Anterior cingulate cortex (tissue), 58 donors: ENCODE measurements around the gene OPA3.
"Not testable (repeated sequence)": the region's sequence is repeated elsewhere in the genome, so short reads cannot be mapped to it uniquely, and the experiment has no call there.

ENCODE experiments used
- DNase-seq, 58 donors: peaks; one replicate each; lab custom pipeline; 2025; lab: John Stamatoyannopoulos, UW

The OPA3 gene

DNA sequence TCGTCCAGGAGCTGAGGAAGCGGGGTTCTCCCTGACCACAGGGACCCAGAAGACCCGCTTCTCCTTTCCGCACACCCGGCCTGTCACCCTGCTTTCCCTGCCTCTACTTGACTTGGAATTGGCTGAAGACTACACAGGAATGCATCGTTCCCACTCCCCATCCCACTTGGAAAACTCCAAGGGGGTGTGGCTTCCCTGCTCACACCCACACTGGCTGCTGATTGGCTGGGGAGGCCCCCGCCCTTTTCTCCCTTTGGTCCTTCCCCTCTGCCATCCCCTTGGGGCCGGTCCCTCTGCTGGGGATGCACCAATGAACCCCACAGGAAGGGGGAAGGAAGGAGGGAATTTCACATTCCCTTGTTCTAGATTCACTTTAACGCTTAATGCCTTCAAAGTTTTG lies 58.5 kb downstream of the OPA3 start:
- peak in 50 of 58 donors; percentile 14 to 84 (median 55) for DNase-seq

DNA sequence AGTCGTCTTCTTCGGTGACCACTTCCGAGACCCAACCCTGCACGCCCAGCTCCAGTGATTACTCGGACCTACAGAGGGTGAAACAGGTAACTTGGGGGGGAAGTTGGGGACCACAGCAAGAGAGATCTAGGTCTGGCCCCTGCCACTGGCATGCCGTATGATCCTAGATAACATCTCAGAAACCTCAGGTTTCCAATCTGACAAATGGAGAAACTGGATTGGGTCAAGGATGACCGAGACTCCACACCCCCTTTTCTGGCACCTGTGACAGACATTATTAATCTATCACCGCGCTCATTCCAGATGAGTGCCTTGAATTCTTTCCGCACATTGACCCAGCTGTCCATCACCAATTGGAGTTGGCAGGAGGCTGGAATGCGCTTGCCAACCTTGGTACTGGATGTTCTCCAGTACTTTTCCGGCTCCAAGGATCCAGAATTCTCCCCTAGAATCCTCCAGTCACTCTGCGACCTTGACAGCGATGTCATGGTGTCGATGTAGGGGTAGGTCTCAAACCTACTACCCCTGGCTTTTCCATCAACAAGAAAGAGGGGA lies 60.0 kb downstream of the OPA3 start:
- DNase-seq: peak in 29 of 58 donors; percentile 9 to 69 (median 33)

DNA sequence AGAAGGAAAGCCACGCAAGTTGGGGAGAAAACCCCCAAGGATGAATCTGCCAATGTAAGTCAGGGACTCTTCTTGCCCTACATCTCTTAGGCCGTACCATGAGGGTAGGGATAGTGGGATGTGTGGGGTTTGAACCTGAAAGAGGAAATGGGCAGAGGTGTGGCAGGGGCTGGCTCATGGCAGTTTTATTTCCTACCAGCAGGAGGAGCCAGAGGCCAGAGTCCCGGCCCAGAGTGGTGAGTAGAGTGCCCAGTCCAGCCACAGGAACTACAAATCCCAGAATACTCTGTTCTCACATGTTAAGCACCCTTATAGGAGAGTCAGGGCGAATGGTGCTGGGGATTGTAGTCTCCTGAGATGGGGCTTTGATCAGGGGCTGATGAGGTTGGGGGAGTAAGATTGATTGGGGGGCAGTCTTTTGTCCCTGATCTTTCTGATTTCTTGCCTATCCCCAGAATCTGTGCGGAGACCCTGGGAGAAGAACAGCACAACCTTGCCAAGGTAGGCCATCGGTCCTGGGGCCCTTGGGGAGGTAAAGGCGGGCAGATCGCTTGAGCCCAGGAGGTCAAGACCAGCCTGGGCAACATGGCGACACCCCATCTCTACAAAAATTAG lies 60.9 kb downstream of the OPA3 start:
- DNase-seq: peak in 56 of 58 donors; percentile 11 to 89 (median 65)

DNA sequence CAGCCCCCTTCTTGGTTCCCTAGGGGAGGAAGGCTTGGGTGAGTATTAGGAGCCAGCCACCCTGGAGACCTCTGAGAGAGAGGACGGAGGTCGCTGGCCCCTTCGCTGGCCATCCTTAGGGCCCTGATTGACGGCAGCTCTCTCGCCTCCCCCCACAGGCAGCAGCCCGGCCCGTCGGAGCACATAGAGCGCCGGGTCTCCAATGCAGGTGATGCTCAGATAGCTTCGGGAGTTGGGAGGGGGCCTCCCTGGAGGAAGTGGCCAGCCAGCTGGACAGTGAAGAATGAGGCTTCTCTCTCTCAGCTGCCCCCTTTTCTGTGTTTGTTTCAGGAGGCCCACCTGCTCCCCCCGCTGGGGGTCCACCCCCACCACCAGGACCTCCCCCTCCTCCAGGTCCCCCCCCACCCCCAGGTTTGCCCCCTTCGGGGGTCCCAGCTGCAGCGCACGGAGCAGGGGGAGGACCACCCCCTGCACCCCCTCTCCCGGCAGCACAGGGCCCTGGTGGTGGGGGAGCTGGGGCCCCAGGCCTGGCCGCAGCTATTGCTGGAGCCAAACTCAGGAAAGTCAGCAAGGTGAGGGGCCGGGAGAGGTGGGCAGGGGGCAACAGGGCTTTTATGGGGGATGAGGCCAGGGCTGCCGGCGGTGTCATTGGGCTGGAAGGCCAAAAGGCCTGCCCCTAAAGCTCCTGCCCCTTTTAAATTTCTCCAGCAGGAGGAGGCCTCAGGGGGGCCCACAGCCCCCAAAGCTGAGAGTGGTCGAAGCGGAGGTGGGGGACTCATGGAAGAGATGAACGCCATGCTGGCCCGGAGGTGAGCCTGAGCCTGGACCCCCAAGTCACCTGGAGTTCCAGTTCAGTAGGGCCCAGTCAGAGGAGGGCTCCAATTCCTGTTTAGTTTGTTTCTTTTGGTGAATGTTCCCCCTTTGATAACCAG lies 62.3 kb downstream of the OPA3 start:
- DNase-seq: no peak

DNA sequence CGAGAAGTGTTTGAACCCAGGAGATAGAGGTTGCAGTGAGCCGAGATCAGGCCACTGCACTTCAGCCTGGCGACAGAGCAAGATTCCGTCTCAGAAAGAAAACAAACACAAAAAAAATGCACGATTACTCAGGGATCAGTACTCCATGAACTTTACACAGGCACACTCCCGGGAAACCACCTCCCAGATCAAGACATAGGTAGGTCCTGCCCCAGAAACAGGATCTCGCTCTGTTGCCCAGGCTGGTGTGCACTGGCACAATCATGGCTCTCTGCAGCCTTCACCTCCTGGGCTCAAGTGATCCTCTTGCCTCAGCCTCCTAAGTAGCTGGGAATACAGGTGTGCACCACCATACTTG lies 66.2 kb downstream of the OPA3 start:
- DNase-seq: no peak

DNA sequence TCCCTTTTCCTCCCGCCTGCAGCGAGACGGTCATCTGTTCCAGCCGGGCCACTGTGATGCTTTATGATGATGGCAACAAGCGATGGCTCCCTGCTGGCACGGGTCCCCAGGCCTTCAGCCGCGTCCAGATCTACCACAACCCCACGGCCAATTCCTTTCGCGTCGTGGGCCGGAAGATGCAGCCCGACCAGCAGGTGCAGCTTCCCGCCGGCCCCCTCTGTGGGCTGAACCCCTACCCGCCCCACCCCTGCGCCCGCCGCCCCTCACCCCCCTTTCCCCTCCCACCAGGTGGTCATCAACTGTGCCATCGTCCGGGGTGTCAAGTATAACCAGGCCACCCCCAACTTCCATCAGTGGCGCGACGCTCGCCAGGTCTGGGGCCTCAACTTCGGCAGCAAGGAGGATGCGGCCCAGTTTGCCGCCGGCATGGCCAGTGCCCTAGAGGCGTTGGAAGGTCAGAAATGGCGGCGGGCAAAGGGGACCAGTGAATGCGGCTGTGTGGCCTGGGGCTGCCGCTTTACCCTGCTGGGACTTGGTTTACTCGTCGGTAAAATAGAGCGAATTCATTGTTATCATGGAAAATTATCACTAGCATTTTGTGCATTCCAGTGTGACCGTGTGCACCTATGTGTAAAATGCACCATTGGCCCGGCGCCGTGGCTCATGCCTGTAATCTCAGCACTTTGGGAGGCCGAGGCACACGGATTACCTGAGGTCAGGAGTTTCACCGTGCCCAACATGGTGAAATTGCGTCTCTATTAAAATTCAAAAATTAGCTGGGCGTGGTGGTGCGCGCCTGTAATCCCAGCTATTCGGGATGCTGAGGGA lies 66.7 kb downstream of the OPA3 start:
- DNase-seq: no peak

DNA sequence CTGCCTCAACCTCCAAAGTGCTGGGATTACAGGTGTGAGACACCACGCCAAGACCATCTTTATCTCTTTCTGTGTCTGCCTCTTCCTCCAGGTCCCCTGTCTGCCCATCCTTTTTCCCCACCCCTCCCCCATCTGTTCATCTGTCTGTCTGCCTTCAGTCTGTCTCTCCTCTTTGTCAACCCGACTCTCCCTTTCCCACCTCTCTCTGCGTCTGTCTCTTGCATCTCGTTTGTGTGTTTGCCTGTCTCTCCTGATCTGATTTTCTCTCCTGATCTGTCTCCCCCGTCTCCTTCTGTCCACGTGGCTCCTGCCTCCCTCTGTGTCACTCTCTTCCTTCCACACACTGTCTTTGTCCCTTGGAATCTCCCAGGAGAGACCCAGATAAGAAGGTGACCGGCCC lies 67.4 kb downstream of the OPA3 start:
- no peak for DNase-seq

DNA sequence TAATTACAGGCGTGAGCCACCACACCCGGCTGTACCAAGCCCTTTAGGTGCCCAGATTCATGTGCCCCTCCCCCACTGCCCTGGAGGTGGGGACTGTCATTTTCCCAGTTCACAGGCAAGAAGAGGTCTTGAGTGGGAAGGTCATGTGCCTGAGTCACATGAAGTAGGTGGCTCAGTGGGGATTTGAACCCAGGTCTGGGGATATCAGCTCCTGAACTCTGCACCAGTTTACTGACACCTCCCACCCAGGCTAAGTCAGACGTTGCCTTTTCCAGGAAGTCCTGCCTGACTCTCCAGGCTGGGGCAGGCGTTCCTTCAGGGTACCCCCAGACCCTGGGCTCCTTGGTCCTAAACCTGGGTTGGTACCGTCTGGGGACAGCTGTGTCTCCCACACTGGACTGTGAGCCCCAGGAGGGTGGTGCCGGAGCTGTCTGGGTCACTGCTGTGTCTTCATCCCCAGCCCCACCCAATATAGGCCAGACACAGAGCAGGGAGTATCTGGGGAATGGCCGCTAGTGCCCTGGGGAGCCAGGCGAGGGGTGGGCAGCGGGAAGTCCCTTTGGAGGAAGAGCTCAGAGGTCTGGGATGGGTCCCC lies 68.7 kb downstream of the OPA3 start:
- DNase-seq: no peak

DNA sequence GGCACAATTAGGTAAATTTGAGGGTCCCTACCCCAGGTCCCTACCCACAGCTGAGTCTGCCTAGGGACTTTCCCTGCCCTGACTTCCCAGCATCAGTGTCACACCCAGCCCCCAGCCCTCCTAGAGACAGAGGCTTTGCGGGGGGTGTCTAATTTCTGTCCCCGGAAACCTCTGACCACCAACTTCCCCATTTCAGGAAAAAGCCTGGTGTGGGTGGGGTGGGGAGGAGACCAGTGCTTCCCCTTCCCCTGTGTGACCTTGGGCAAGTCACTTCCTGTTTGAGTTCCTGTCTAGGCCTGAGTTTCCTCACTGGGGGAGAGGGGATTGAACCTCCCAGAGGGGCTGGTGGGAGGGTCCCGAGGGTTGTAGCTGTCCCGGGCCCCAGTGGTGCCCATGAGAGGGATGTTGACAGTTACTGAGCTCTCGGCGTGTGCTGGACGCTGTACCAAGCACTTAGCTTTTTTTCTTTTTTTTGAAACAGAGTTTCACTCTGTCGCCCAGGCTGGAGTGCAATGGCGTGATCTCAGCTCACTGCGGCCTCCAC lies 69.4 kb downstream of the OPA3 start:
- peak in 16 of 58 donors; percentile 6 to 38 (median 29) for DNase-seq

DNA sequence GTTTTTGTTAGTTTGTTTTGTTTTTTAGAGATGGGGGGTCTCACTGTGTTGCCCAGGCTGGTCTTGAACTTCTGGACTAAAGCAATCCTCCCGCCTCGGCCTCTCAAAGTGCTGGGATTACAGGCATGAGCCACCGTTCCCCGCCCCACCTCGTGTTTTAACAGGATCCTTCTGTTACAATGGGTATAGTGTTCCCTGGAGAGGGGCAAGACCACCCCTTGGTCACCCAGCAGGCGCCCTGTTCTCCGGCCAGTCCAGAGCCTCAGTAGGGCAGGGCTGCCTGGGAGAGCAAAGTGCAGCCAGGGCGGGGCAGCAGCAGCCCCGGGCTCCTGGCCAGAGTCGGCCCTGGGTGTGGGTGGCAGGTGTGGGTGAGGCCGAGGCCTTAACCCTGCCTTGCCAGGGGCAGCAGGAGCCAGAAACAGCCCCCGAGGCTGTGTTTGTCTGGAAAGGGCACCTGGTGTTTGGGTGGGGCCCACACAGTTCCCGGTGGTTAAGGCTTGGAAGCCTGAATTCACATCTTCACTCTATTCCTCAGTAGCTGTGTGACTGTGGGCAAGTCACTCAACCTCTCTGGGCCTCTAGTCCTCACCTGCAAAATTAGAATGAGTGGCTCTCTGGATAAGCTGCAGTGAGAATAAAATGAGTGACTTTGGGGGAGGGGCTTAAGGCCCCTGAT lies 70.1 kb downstream of the OPA3 start:
- no peak for DNase-seq

DNA sequence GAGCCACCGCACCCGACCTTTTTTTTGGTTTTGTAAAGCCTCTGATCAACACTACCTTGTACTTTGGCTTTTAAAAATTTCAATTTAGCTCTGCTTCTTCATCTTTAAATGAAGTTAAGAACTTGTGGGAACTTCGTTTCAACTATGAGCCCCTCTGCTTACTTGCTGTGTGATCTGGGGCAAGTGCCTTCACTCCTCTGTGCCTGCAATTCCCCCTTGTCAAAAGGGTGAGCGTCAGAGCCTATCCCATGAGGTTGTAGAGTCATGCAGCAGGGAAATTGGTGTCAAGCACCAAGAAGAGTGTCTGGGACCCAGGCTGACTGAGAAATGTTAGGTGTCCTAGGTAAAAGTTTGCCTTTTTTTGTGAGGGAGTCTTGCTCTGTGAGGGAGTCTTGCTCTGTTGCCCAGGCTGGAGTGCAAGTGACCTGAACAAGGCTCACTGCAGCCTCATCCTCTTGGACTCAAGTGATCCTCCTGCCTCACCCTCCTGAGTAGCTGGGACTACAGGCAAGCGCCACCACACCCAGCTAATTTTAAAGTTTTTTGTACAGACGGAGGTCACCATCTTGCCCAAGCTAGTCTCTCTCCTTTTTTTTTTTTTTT lies 71.6 kb downstream of the OPA3 start:
- DNase-seq: no peak

DNA sequence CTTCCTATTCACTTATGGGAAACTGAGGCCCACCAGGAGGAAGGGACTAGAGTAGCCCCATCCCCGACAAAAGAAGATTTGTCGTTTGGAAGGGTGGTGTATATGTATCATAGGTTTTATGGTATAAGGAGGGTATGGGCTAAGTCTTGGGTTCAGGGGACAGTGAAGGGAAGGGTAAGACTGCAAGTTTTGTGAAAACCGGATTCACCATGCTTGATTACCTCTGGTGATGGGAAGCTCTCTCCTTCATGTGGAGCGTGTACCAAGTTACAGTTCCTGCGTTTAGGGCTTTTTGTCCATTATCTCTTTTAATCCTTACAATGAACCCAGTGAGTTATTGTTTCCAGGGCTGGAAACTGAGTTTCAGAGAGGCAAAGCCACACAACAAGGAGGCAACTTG lies 73.5 kb downstream of the OPA3 start:
- no peak for DNase-seq

DNA sequence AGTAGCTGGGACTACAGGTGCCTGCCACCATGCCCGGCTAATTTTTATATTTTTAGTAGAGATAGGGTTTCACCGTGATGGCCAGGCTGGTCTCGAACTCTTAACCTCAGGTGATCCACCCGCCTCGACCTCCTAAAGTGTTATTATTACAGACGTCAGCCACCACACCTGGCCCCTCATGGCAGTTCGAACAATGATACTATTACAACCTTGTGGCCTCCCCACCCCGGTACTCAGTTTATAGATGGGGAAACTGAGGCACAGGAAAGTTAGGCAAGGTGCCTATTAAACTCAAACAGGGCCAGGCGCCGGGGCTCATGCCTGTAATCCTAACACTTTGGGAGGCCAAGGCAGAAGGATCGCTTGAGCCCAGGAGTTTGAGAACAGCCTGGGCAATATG lies 74.2 kb downstream of the OPA3 start:
- DNase-seq: not testable (repeated sequence)

DNA sequence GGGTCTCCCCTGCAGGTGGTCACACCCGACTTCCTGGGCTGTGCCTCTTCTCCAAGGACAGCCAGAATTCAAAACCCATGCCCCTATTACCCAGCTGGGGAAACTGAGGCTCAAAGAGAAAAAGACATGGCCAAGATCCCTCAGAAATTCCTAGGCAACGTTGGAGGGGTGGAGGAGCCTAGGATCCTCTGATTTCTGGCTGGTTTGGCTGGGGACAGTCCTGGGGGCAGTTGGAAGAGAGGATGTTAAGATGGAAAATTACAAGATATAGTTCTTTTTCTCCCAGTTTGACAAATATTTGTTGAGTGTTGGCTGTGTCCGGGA lies 74.9 kb downstream of the OPA3 start:
- DNase-seq: no peak

DNA sequence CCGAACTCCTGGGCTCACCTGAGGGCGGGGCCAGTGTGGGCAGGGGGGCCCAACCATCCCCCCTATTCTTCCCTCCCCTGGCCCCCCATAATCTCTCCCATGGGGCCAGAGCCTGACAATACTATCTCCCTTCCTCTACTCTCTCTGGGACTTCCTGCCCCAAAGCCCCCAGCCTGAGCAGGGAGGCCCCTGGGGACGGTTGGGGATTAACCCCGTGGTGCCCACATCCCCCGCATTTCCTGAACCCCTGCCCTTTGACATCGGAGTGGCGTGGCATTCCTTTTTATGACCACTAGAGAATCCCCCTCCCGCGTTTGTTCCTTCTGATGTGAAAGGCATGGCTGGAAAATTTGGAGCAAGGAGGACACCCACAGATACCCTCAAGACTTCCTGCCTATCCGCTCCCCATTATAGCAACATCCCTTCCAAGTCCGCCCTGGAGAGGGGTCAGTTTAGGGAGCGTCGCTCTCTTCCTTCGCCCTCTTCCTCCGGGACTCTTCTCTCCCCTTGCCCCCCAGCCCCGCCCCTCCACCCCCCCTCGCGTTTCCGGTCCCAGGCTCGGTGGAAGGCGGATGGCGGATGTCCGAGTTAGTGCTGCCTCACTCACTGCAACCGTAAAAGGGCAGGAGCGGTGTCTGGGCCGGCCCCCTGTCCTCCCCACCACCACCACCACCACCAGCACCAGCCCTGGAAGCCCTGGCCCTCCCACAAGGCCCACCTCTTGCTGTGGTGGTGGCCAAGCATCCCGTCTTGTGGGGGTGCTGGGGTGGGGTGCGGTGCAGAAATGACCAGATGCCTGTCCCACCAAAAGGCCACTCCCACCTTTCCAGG lies 75.5 kb downstream of the OPA3 start:
- peak in 11 of 58 donors; percentile 6 to 30 (median 17) for DNase-seq

DNA sequence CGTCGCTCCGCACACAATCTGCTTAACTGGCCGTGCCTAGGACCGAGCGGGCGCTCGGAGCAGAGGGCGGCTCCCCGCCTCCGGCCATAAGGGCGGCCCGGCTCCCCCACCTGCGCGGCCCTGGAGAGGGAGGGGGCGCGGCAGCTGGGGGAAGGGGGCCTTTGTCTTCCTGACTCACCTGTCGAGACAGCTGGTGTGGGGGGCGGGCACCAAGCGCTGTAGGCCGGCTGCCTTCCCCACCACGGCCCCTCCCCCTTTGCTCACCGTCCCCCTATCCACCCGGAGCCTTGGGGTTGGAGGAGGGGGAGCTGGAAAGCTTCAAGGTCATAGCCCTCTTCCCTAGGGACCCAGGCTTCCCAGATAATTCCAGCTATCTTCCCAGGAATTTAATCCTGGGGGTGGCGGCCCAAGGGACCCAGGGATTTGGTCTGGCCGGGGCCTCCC lies 76.2 kb downstream of the OPA3 start:
- DNase-seq: no peak

DNA sequence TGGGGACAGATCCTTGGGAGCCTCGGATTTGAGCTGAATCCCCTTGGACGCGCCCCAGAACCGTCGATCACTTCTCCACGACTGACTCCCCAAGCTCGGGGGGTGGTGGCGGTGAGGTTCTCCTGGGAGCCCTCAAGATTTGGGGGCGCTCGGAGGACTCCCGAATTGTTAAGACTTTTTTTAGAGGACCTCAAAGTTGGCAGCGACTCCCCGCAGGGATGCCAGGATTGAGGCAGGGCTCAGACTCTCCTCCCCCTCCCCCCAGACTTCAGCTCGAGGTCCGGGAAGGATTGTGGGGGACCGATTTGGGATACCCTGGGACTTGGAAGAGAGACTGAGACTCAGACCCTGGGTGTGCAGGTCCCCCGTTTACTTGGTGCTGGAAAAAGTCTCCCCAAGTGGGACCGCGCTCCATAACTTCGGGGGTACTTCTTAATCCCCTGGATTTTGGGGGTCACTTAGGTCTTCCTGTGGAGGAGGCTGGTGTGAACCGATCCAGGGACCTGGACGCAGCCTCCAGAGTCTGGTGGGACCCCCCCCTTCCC lies 76.7 kb downstream of the OPA3 start:
- DNase-seq: no peak
